COR-L47 (cell line): ENCODE measurements around the gene USP22.
"Not testable (repeated sequence)": the region's sequence is repeated elsewhere in the genome, so short reads cannot be mapped to it uniquely, and the experiment has no call there.

Experiments
- DNase-seq: peaks from one replicate; lab custom pipeline; 2025; lab: John Stamatoyannopoulos, UW

The USP22 gene

DNA sequence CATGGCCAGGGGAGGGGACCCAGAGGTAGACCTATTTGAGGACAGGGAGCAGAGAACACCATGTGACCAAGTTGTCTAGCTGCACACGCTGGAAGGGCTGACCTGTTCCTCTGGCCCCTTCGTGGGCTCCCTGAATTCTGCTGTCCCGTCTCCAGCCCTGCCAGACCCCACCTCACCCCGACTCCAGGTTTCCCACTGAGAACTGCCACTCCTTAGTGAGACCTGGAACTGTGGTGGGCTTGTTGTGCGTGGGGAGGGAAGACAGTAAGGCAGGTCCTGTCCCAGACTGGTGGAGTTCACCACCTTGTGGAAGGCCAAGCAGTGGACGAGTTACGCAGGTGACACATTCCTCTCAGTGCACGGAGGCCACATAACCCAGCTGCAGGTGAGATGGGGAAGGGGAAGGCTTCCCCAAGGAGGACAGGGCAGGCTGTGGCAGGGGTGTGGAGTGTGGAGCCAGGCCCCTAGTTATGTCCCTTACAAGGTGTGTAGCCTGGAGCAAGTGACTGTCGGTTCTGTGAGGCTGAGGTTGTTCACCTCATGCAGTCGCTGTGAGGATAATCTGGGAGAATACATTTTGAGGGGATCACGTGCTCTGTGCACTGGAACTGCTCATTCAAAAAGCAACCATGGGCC, 54.7 kb downstream of the USP22 start:
- no peak for DNase-seq

DNA sequence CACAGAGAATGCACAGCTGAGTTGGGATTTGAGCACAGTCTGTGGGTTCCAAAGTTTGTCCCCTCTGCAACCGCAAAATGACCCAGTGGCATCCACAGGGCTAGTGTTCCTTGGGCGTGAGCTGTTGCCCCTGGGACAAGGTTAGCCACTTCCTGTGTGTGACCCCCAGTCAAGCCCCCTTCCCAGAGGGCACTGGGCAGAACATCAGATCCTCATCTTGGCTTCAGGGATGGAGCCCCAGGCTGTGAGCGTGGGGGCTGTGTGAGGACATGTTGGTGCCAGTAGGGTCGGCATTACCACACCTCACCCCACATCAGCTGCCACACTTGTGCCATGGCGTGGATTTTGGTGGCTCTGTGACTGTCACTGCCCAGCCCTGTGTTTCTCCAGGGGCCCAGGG, 55.3 kb downstream of the USP22 start:
- no peak for DNase-seq

- DNase-seq, result no peak
Observed at GRCh38 chr17:20986767-20987510, 55.9 kb downstream of the USP22 start.

GRCh38 chr17:20983359-20983637, 59.5 kb downstream of the USP22 start:
- DNase-seq, result no peak

- no peak for DNase-seq
Observed at GRCh38 chr17:20982589-20983358, 60.0 kb downstream of the USP22 start.

DNA sequence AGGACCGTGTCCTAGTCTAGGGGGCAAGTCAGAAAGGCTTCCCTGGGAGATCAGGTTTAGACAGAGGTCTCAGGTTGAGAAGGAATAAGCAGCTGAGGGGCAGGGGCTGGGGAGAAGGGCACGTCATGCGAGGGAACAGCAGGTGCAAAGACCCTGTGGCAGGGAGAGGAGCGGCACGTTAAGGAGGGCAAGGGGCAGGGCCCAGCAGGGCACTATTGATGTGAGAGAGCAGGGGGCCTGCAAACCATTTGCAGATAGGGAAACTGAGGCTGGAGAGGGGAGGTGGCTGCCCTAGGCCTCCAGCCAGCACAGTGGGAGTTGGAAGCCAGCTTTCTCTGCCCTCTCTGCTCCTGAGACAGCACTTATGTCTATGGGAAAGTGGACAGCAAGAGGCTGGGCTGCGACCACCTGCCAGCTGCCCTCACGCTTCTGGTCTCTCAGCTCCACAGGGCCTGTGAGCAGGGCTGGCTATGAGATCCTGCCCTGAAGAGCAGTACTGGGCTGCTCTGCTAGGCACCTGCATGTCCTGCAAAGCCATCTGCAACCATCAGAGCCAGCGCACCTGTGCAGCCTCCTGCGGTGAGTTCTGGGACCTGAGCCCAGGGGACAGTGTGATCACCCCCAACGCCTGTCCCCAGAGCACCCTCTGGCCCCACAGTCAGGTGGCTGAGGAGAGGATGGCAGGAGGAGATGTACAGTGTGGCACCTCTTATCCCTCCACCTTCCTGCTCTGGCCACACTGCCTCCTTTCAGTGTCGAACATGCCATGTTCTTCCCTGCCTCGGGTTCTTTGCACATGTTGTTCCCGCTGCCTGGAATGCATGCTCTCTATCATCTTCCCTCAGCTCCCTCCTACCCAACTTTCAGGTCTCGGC, 61.5 kb downstream of the USP22 start:
- DNase-seq, result no peak

- no peak for DNase-seq
Observed at GRCh38 chr17:20979792-20980083, 63.1 kb downstream of the USP22 start.

GRCh38 chr17:20979007-20979791, 63.6 kb downstream of the USP22 start:
- not testable (repeated sequence) for DNase-seq

GRCh38 chr17:20977609-20978253, 65.1 kb downstream of the USP22 start:
- not testable (repeated sequence) for DNase-seq

GRCh38 chr17:20975566-20975965, 67.2 kb downstream of the USP22 start:
- no peak for DNase-seq

GRCh38 chr17:20970329-20970728, 72.5 kb downstream of the USP22 start:
- DNase-seq, result no peak

DNA sequence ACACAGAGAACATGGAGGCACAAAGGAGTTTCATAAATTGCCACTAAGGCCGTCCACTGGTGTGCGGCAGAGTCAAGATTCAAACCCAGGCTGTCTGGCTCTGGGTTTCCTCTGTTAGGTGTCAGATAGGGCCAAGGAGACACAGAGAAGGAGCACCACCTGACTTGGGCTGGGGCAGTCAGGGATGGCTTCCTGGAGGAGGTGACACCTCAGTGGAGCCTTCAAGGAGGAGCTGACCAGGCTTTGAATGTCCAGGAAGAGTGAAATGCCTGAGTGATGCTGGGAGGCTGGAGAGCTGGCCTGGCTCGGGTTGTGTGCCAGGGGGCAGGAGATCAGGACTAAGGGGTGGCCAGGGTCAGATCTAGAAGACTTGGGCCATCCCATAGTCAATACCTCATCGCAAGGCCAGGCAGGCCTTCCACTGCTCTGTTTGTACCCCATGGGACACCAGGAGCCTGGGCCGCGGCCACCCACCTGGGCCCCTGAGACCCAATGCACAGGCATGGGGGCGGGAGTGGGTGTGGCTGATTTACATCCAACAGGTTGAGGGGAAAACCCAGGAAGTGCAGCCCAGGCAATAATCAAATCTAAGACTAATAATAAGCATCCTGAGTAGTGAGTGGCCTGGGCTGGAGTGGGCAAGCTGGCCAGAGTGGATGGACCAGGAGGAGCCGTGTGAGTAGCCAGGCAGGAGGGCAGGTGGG, 73.7 kb downstream of the USP22 start:
- DNase-seq, result no peak

- no peak for DNase-seq
Observed at GRCh38 chr17:20967776-20968175, 75.0 kb downstream of the USP22 start.

GRCh38 chr17:20966870-20967269, 75.9 kb downstream of the USP22 start:
- no peak for DNase-seq

DNA sequence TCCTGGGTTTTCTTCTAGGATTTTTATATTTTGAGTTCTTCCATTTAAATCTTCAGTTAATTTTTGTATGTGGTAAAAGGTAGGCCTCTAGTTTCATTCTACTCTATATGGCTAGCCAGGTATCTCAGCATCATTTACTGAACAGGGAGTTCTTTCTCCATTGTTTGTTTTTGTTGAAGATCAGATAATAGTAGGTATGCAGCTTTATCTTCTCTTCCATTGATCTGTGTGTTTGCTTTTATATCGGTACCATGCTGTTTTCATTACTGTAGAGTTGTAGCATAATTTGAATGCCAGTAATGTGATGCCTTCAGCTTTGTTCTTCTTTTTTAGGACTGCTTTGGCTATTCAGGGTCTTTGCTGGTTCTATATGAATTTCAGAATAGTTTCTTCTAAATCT, 77.3 kb downstream of the USP22 start:
- DNase-seq, result no peak

DNA sequence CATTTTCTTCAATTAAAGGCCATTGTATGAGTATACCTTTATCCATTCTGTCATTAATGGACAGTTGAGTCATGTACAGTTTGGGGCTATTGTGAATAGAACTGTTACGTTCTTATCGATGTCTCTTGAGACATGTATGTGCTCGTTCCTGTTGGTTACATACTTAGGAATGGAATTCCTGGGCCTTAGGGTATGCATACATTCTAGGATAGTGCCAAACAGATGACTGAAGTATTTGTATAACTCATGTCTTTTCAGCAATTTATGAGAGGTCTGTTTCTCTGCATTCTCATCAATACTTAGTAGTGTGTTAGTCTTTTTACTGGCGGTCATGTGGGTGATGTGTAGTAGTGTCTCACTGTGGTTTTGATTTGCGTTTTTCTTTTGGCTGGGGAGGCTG, 81.2 kb downstream of the USP22 start:
- DNase-seq, result no peak

DNA sequence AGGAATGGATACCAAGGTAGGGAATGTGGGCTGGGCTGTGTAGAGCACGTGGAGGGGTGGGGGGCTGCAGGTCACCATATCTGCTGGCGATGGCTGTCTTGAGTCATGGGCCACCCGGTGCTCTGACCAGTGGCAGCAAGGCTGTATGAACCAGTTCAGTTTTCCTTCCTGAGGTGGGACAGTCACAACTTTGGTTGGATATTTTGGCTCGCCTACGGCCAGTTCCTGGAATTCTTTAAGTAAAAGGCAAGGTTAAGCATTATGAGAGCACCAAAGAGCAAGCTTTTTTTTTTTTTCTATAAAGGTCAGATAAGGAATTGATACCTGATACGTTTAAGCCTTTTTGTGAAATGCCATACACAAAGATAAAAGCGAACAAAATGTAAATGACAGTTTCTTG, 81.9 kb downstream of the USP22 start:
- no peak for DNase-seq

DNA sequence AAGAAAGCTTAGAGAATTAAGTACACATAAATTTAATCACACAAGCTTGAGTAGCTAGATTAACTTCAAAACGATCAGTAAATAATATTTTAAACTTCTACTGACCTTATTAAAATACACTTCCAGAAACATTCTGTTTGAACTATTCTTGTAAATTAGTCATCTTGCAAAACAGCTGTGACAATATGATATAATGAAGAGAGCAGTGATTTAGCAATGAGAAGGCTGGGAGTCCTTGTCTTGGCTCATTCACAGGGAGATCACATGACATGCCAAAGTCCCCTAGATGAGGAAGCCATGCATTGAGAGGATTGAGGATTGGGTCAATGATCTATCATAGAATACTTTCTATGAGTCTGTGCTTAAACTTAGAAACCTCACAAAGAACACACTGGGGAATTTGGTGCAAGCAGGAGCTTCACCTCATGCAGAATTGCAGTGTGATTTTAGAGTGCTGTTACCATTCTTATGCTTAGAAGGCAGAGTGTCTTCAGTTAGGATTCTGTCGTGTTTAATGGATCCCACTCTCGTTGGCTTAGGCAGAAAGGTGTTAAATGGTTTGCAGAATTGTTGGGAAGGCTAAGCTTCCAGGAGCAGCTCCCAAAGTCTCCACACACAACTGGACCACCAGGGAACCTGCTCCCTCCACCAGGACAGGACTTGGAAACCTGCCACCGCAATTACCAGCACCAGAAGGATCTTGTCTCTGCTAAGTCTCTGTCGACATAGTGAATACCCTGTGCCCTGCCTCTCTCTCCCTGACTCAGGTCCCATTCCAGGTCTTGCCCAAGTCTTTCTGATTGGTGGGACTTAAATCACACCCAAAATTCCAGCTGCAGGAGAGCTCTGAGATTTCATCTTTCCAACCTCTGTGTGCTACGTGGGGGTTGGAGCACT, 87.1 kb downstream of the USP22 start:
- no peak for DNase-seq

- DNase-seq, result no peak
Observed at GRCh38 chr17:20954794-20955193, 88.0 kb downstream of the USP22 start.

- DNase-seq, result peak; percentile 70
Observed at GRCh38 chr17:20952183-20952582, 90.6 kb downstream of the USP22 start.
